GM21367 (cell line): Measurements from ENCODE around the gene PLEKHG7.

Experiments
- ATAC-seq: cut with Tn5 transposase; IDR thresholded peaks from one replicate; pipeline ENCODE4 v1.9.1; 2021; ENCODE audit not compliant: unreplicated experiment

The PLEKHG7 gene

GRCh38 chr12:92706594-92706993 is 3.8 kb downstream of the PLEKHG7 start:
- no peak for ATAC-seq

- ATAC-seq = no peak
These were observed 5.1 kb downstream of the PLEKHG7 start for GRCh38 chr12:92707926-92708325.

- ATAC-seq = no peak
These were observed 12.8 kb downstream of the PLEKHG7 start for GRCh38 chr12:92715625-92716024.

GRCh38 chr12:92717202-92717601 is 14.4 kb downstream of the PLEKHG7 start:
- ATAC-seq = no peak

- ATAC-seq = no peak
These were observed 15.7 kb downstream of the PLEKHG7 start for GRCh38 chr12:92718483-92718990.

GRCh38 chr12:92719674-92720073 is 16.9 kb downstream of the PLEKHG7 start:
- no peak for ATAC-seq

- no peak for ATAC-seq
These were observed 18.3 kb downstream of the PLEKHG7 start for GRCh38 chr12:92721130-92721529.

- no peak for ATAC-seq
These were observed 18.9 kb downstream of the PLEKHG7 start for GRCh38 chr12:92721656-92722055.

GRCh38 chr12:92722897-92723296 is 20.1 kb downstream of the PLEKHG7 start:
- ATAC-seq = no peak

GRCh38 chr12:92726850-92727249 is 24.1 kb downstream of the PLEKHG7 start:
- no peak for ATAC-seq

GRCh38 chr12:92729773-92730305 is 27.1 kb downstream of the PLEKHG7 start:
- no peak for ATAC-seq

GRCh38 chr12:92730758-92731157 is 28.0 kb downstream of the PLEKHG7 start:
- ATAC-seq = no peak

- no peak for ATAC-seq
These were observed 29.4 kb downstream of the PLEKHG7 start for GRCh38 chr12:92732216-92732615.

- no peak for ATAC-seq
These were observed 29.9 kb downstream of the PLEKHG7 start for GRCh38 chr12:92732716-92733115.

- ATAC-seq = no peak
These were observed 30.4 kb downstream of the PLEKHG7 start for GRCh38 chr12:92733181-92733580.

- ATAC-seq = no peak
These were observed 30.9 kb downstream of the PLEKHG7 start for GRCh38 chr12:92733661-92734060.

GRCh38 chr12:92735131-92735721 is 32.4 kb downstream of the PLEKHG7 start:
- ATAC-seq = no peak

GRCh38 chr12:92736605-92737004 is 33.8 kb downstream of the PLEKHG7 start:
- ATAC-seq = no peak

GRCh38 chr12:92737855-92738850 is 35.4 kb downstream of the PLEKHG7 start:
- no peak for ATAC-seq

GRCh38 chr12:92739113-92739512 is 36.3 kb downstream of the PLEKHG7 start:
- no peak for ATAC-seq

- ATAC-seq = no peak
These were observed 37.6 kb downstream of the PLEKHG7 start for GRCh38 chr12:92740411-92740810.

GRCh38 chr12:92743026-92743425 is 40.2 kb downstream of the PLEKHG7 start:
- ATAC-seq = no peak
